ENCODE data around the gene POLD4.

Gene POLD4

DNA sequence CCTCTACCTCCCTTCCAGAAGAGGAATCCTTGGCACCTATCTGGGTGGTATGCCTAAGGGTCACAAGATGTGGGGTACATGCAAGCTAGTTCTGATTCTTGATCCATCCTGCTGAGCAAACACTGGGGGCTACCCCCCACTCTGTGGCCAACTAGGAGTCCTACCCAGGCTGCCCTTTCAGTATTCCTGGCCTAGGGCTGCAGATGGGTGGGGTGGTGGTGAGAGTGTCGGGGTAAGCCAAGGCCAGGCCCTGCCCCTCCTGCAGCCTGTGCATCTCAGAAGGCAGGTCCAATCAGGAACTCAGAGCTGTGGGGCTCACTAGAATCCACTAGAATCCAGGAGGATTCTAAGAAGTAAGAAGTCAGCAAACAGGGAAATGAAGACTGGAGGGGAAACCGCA lies 39.1 kb downstream of the POLD4 start:
- no peak for DNase-seq

DNA sequence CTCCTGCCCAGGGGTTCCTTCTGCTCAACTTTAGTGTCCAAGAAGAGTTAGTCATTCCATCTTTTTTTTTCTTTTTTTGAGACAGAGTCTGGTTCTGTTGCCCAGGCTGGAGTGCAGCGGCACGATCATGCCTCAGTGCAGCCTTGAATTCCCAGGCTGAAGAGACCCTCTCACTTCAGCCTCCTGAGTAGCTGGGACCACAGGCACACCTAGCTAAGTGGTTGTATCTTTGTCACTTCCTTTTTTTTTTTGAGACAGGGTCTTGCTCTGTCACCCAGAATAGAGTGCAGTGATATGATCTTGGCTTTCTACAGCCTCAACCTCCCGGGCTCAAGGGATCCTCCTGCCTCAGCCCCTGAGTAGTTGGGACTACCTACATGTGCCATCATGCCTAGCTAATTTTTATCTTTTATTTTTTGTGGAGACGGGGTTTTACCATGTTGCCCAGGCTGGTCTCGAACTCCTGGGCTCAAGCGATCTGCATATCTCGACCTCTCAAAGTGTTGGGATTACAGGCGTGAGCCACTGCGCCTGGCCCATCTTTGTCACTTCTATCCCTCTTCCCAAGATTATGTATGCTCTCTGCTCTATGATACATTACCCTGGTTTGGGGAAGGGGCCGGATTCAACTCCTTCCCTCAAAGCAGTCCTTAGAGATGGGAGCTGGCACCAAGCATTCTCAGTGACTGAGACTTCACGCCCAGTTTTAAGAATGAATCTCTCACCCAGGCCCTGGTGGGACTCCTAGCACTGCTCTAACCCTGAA lies 40.0 kb downstream of the POLD4 start:
- no peak for DNase-seq

DNA sequence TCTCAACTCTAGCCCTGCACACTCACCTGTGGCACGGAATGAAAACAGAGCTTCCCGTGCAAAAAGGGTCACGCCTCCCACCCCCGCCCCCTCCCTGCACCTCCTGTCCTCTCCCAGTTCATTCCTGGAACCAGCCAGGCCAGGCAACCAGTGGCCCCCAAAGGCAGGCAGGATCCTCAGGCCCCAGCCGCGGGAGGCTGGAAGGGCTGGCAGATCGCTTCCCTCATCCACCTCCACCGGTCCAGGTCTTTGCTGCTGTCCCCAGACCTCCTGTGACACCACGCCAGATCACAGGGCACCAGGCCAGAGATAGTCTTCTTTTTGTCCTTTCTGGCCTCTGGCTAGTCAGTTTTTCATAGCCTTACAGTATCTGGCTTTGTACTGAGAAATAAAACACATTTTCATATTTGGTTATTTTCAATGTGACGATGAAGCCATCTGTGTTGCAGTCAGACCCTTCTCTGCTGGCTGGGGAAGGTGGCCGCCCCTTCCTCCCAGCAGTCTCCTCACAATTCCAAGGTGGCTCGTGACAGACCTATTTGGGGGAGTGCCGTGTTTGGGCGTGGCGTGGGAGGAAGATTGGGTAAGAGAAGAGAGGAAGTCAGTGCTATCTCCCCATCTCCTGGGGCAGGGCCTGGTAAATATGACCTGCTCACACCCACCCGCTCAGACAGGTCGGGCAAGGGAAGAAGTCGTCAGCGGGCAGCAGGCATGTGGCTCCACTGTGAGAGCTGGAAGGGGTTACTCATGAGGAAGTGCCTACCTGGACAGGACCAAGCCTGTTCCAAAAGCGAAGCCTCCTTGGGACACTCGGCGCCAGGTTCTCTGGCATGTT lies 40.9 kb downstream of the POLD4 start:
- peak; percentile 34 for DNase-seq

DNA sequence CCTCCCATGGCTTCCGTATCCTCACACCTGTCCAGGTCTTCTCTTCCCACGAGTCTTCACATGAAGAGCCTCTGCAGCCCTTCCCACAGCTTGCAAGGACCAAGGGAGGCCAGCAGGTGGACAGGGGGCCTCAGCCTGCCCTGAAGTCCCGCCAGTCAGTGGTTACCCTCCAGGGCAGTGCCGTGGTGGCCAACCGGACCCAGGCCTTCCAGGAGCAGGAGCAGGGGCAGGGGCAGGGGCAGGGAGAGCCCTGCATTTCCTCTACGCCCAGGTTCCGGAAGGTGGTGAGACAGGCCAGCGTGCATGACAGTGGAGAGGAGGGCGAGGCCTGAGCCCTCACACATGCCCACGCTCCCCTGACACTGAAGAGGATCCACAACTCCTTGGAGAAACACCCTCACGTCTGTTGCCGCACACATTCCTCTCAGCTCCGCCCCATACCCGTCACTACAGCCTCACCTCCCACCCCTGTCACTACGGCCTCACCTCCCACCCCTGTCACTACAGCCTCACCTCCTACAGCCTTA lies 41.7 kb downstream of the POLD4 start:
- DNase-seq = no peak

DNA sequence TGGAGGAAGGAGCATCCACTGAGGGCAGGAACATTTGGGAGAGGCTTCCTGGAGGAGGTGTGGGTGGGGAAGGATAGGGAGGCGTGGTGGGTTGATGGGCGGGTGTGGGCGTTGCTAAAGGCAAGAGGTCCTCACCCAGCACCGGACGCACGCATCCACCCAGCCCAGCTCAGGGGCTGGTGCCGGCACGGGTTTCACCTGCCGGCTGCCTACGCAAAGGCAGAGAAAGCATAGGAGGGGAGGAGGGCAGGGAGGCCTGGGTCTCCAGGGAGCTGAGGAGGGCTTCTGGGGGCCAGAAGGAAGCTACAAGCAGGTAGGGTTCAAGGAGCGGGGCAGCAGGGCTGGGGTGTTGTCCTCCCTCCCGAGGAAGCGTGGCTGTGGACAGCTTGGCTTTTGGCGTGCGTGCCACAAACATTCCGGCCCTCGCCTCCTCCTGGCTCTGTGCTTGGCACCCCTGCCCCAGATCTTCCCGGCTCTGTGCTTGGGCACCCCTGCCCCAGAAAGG lies 42.2 kb downstream of the POLD4 start:
- no peak for DNase-seq

DNA sequence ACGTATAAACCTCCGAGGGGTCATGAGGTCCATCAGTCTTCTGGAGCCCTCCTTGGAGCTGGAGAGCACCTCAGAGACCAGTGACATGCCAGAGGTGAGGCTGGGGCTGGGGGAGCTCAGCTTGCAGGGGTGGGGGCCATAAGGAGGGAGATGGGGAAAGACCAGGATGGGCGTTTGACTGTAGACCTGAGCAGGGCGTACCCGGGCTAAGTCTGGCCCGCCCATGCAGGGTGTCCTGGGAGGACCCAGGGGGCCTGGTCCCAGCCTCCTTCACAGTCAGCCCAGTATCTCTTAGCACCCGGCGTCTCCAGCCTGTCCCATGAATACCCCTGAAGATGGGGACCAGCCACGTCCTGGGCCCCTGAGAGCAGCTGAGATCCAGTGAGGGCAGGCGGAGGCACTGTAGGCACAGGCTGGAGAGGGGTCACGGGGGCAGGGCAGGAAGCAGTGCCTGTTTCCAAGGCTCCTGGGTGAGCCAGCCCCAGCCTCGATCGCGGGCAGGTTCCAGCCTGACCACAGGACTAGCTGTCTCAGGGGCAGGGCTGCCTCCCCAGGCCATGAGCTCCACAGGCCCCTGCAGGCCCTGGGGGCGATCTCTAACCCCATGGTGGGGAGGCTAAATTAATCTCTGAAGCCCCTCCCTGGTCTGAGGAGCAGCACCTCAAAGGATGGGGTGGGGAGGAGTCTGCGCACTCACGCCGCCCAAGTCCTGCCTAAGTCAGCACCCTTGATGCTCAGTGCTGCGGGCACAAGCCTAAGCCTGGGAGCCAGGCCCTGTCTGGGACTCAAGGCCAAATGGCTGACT lies 42.9 kb downstream of the POLD4 start:
- no peak for DNase-seq

DNA sequence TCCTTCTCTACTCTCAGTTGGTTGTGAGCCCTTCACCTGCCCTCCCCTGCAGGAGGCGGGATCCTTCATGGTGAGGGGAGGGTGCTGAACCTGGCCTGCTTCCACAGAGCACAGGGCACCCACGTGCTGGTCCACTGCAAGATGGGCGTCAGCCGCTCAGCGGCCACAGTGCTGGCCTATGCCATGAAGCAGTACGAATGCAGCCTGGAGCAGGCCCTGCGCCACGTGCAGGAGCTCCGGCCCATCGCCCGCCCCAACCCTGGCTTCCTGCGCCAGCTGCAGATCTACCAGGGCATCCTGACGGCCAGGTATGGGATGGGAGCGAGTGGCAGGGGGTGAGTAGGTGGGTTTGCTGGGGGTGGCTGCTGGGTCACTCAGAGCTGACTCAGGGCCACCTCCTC lies 43.7 kb downstream of the POLD4 start:
- no peak for DNase-seq

DNA sequence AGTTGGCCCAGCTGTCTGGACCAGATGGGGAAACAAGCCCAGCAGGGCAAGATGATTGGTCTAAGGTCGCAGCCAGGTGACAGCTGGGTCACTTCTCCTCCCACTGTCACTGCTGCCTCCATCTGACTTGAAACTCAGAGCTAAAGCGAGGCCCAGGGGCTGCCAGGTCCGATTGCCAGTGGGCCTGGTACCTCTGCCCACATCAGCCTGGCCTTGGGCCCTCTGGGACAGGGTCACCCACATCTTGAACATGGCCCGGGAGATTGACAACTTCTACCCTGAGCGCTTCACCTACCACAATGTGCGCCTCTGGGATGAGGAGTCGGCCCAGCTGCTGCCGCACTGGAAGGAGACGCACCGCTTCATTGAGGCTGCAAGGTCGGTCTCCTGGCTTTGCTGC lies 44.2 kb downstream of the POLD4 start:
- DNase-seq = no peak

DNA sequence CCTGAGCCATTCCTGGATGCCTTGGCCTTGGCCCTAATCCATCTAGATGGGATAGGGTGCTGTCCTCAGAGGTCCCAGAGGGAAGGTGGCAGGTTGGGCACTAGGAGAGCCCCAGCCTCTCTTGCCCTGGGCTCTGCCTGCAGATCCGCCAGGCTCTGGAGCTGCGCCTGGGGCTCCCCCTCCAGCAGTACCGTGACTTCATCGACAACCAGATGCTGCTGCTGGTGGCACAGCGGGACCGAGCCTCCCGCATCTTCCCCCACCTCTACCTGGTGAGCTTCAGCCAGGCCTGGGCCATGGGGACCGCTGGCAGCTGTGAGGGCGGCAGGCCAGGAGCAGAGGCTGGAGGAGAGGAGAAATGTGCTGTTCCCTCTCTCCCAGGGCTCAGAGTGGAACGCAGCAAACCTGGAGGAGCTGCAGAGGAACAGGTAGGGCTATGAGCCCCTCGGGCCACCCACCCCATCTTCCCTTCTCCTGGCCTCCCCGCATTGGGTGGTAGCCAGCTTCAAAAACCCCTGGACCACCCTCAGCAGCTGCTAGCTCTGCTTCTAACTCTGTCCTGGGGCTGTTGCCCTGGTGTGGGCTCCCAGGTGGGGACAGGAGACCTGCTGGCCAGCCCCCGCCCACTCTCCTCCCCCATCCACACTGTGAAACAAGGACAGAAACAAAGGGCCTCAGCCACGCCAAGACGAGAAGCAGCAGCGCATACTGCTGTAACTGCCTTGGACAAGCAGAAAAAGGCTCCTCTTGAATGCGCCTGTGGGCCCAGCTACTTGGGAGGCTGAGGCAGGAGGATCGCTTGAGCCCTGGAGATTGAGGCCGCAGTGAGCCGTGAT lies 45.1 kb downstream of the POLD4 start:
- DNase-seq = no peak

DNA sequence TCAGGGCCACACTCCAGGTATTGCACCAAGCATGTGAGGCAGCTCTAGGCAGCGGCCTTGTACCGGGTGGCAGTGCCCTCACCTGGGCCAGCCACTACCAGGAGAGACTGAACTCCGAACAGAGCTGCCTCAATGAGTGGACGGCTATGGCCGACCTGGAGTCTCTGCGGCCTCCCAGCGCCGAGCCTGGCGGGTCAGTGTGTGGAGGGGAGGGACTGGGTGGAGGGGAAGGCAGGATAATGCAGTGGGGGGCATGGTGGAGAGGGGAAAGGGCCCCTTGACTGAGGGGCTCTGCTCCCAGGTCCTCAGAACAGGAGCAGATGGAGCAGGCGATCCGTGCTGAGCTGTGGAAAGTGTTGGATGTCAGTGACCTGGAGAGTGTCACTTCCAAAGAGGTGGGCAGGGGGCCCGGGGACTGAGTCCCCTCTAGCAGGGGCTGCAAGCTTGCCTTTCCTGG lies 45.8 kb downstream of the POLD4 start:
- DNase-seq = no peak

DNA sequence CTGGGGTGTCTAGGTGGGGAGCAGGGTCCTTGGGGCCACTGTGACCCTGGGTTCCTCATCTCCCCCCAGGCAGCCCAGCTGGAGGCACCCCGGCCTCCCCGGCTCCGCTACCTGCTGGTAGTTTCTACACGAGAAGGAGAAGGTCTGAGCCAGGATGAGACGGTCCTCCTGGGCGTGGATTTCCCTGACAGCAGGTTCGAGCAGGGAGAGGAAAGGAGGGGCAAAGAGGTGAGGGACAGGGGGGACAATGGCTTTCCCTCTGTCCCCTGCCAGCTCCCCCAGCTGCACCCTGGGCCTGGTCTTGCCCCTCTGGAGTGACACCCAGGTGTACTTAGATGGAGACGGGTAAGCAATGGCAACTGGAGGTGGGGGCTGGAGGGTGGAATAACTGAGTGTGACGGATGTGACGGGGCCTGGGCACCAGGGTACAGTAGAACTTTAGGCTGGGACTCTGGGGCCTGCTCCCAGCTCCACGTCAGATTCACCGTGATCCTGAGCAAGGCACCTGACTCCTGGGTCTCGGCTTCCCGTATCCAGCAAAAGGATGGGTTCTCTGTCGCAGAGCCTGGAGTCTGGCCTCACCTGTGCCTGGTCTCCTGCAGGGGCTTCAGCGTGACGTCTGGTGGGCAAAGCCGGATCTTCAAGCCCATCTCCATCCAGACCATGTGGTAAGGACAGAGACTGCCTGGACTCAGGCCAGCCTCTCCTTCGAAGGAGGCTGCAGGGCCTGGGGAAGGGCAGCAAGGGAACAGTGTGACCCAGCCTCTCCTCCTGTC lies 46.4 kb downstream of the POLD4 start:
- no peak for DNase-seq

DNA sequence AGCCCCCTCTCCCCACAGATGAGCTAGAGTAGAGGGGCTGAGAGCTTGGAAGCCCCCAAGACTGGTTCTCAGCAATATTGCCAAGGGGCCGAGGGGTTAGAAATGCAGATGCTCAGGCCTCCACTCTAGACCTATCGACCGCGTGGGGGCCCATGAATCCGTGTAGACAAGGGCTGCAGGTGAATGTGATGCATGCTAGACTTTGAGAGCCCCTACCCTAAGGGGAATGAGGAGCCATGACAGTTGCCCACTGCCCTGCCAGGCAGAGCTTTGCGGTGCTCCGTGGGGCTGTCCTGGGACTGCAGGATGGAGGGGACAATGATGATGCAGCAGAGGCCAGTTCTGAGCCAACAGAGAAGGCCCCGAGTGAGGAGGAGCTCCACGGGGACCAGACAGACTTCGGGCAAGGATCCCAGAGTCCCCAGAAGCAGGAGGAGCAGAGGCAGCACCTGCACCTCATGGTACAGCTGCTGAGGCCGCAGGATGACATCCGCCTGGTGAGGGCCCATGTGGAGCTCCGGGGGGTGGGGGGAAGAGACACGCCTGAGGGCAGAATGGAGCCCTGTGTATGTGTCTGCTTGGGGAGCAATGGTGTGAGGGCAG lies 48.7 kb downstream of the POLD4 start:
- no peak for DNase-seq

DNA sequence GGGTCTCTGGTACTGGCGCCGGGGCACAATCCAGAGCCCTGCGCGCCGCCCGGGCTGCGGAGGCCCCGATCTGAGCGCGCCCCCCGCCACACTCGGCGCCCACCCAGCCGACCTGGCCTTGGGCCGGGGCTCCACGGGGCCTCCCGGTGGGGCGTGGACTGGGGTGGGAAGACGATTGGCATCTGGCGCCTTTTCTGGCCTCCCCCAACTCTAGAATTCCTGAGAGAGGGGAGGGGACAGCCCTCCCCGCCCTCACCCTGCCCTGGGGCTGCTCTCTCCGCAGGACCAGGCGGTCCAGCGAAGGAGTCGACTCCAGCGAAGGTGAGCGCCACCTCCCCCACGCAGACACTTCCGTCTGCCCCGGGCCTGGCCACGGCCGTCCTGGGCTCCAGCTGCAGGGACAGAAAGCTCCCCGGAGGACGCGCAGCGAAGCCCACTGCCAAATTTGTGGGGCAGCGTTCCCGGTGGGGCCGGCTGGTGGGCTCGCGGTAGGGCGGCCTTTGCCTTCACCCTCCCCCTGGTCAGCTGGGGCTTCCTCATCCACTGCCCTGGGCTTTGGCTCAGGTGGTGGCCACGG lies 49.4 kb downstream of the POLD4 start:
- no peak for DNase-seq

DNA sequence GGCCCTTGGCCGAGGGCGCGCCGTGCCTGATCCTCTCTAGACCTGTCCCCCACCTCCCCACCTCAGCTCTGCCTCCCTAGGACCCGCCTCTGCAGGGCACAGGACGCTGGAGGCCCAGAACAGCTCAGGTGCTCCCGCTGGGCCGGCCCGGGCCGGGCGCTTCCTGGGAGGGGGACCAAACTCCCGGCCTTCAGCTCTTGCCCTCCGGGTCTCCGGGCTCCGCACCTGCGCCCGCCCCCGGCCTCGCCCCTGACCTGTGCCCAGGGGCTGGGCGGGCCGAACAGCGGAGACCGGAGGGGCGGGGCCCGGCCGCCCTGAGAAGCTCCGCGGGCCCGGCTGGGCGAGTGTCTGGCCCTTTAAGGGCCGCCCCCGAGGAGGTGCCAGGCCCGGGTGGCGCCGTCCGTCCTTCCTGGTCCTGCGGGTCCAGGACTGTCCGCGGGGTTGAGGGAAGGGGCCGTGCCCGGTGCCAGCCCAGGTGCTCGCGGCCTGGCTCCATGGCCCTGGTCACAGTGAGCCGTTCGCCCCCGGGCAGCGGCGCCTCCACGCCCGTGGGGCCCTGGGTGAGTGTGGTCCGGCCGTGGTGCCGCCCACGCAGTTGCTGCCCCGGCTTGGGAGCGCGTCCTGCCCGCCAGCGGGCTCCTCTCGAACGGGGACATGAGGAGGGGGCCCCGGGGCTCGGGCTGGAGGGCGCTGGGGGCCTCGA lies 50.1 kb downstream of the POLD4 start, which contains the start of gene SSH3:
Gene SSH3 (plus strand): TSS at position 399 of the 703 bp plus-strand sequence. CDS start 96 bp downstream, at position 495.
- DNase-seq = no peak

DNA sequence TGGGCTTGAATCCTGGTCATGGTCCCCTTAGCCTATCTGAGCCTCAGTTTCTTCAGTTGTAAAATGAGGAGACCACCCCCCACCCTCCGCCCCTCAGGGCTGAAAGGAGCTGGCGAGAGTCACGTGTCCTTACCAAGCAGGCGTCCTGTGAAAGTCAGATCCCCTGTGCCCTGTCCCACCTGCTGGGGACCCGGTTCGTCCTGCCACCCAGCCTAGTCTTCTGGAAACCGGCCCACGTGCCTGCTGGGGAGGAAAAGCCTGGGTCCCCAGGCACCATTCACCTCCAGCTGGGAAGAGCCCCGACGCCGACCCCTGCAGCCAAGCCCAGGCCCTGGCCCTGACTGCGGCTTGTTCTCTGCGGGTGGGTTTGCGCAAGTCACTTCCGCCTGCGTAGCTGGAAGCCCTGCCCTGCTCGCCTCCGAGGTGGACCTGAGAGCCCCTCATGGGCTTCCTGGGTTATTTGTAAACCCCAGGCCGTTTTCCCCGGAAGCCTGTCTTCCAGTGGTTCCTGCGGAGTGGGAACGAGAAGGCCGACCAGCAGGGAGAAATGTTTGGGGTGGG lies 50.7 kb downstream of the POLD4 start:
- no peak for DNase-seq

DNA sequence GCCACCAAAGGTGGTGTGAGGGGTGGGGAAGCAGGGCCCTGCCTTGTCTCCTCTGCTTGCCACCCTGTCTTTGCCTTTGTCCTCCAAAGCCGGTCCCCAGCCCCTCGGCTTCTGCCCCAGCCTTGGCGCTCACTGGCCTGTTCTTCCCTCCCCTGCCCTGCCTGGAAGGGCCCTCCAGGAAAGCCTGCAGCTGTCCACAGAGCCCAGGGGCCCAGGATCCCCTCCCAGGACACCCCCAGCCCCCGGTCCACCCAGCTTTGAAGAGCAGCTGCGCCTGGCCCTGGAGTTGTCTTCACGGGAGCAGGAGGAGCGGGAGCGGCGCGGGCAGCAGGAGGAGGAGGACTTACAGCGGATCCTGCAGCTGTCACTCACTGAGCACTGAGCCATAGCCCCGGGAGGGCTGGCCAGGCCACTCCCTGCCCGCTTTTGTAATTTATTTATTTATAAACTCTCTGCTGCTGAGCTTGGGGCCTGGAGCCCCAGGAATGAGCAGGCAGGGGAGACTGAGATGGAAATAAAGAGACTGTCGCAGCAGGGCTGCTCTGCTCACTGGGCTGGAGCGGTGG lies 51.3 kb downstream of the POLD4 start:
- DNase-seq = no peak

DNA sequence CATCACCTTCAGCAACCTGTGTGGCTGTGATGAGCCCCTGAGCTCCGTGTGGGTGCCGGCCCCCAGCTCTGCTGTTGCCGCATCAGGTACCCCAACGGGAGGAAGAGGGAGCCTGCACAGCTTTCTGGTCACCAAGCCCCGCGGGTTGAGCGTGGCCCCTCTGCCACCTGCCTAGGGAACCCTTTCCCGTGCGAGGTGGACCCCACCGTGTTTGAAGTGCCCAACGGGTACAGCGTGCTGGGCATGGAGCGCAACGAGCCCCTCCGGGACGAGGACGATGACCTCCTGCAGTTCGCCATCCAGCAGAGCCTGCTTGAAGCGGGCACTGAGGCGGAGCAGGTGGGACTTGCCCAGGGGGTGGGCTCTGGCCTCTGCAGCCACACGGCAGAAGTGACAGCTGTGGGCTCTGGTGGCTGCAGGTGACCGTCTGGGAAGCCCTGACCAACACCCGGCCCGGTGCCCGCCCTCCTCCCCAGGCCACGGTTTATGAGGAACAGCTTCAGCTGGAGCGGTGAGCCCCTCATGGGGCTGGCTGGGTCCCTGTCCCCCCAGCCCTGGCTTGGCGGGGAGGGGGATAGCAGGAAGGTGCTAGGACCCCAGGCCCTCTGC lies 51.9 kb downstream of the POLD4 start:
- DNase-seq = no peak
